LNCAP (cell line): Measurements from ENCODE around the gene NXPH3.

Experiments used
- CTCF ChIP-seq: fragments of 450-650 bp; IDR thresholded peaks from 2 replicates; pipeline ENCODE4 v1.5.1; 2017; ENCODE audit warnings: mild to moderate bottlenecking

The NXPH3 gene

GRCh38 chr17:49571283-49571682 is 4.4 kb upstream of the NXPH3 start:
- TF ChIP-seq CTCF: no peak

GRCh38 chr17:49571764-49572163 is 3.9 kb upstream of the NXPH3 start:
- no peak for TF ChIP-seq CTCF

- no peak for TF ChIP-seq CTCF
Measured at GRCh38 chr17:49572226-49572625, 3.4 kb upstream of the NXPH3 start.

GRCh38 chr17:49572806-49573420 is 2.8 kb upstream of the NXPH3 start:
- no peak for TF ChIP-seq CTCF

GRCh38 chr17:49573510-49574322 is 2.0 kb upstream of the NXPH3 start:
- TF ChIP-seq CTCF: no peak

- no peak for TF ChIP-seq CTCF
Measured at GRCh38 chr17:49574323-49574781, 1.3 kb upstream of the NXPH3 start.

GRCh38 chr17:49574945-49575678 is 559 bp upstream of the NXPH3 start:
- TF ChIP-seq CTCF: no peak
